ES-I3 (cell line): ENCODE results near the gene CAMK1D.

Experiments used
- H3K36me3 ChIP-seq: 2 replicates; pipeline ENCODE4 v1.6.1; 2013; ENCODE audit warnings: mild to moderate bottlenecking, low read length, control low read depth, moderate library complexity; ENCODE audit not compliant: insufficient read depth
- H3K4me1 ChIP-seq: 2 replicates; pipeline ENCODE4 v1.6.1; 2013; ENCODE audit warnings: mild to moderate bottlenecking, control low read depth, low read length; ENCODE audit not compliant: insufficient read depth
- H3K9ac ChIP-seq: 2 replicates; pipeline ENCODE4 v1.6.1; 2013; ENCODE audit warnings: low read depth, mild to moderate bottlenecking, low read length, moderate library complexity
- H3K9me3 ChIP-seq: 2 replicates; pipeline ENCODE4 v1.6.1; 2013; ENCODE audit warnings: mild to moderate bottlenecking, low read length, moderate library complexity; ENCODE audit not compliant: control insufficient read depth, insufficient read depth

CAMK1D gene

DNA sequence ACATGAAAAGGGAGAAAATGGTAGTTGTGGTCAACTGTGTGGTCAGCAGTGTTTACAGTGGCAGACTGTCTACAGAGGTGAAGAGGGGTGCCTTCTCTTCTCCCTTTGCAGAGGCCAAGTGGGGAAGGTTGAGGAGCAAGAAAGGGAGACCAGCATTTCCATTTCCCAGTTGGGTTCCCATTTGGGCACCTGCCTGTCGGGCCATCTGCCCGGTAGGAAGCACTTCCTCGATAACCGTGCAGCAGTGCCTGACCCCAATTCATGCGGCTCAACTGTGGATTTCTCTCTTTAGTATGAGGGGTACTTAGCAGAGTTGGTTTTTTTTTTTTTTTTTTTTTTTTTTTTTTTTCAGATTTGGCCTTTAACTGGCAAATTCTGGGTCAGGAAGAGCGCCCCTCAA lies 525.2 kb downstream of the CAMK1D start:
- Histone ChIP-seq H3K9me3 (no peaks in the 10 kb centered on the region), H3K9ac (no peak overlapping the region), H3K36me3 (no peaks in the 10 kb centered on the region), H3K4me1 (no peaks in the 10 kb centered on the region)

DNA sequence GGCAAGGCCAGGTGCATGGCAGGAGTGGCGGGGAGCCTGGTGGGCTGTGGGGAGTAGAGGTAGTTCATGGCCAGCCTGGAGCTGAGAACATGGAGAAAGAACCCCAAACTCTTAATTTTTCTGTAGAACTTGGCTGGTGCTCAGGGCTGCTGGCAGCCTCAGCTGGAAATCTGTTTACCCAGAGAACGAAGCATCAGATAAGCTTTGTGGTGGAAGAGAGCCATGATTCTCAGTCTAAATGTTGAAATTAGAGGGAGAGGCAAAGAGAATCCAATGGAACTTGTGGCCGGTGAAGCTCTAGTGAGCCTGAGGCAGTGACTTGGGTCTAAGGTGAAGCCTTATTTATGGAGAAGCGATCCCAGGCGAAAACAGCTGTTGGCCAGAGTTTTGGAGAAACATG lies 525.8 kb downstream of the CAMK1D start:
- Histone ChIP-seq H3K9ac (no peak overlapping the region), H3K9me3 (no peaks in the 10 kb centered on the region), H3K4me1 (no peaks in the 10 kb centered on the region), H3K36me3 (no peaks in the 10 kb centered on the region)

GRCh38 chr10:12876266-12876665 lies 526.9 kb downstream of the CAMK1D start:
- Histone ChIP-seq H3K4me1 (no peaks in the 10 kb centered on the region), H3K9me3 (no peaks in the 10 kb centered on the region), H3K36me3 (no peaks in the 10 kb centered on the region), H3K9ac (no peak overlapping the region)

DNA sequence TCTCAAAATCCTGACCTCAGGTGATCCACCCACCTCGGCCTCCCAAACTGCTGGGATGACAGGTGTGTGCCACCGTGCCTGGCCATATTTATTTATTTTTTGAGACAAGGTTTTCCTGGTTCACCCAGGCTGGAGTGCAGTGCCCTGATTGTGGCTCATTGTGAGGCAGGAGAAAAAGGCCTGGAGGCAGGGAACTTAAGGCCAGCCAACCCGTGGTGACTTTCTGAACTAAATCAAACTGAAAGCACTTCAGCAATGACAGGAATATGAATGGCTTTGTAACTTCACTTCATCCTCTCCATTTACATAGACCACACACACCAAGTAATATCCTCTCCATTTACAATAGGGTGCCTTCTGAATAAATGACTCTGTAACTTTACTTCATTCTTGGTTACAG lies 527.8 kb downstream of the CAMK1D start:
- Histone ChIP-seq H3K9ac (no peak overlapping the region), H3K9me3 (no peaks in the 10 kb centered on the region), H3K36me3 (no peaks in the 10 kb centered on the region), H3K4me1 (no peaks in the 10 kb centered on the region)

DNA sequence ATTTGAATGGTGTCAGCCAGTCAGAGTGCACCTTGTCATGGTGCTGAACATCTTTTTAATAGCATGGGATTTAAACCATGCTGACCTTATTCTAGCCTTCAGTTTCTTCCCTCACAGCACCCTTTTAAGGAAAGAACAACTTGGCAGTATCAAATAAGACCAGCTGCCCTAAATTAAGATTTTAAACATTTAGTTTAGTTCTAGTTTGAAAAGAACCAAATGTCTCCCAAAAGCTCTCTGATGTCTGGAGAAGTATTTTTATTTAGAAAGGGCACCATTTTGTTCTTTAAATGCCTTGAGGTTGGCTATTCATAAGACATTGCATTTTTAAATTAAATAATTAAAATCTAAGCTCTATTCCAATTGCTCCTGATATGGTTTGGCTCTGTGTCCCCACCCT lies 531.1 kb downstream of the CAMK1D start:
- Histone ChIP-seq H3K9ac (no peak overlapping the region), H3K36me3 (no peaks in the 10 kb centered on the region), H3K4me1 (no peaks in the 10 kb centered on the region), H3K9me3 (no peaks in the 10 kb centered on the region)

DNA sequence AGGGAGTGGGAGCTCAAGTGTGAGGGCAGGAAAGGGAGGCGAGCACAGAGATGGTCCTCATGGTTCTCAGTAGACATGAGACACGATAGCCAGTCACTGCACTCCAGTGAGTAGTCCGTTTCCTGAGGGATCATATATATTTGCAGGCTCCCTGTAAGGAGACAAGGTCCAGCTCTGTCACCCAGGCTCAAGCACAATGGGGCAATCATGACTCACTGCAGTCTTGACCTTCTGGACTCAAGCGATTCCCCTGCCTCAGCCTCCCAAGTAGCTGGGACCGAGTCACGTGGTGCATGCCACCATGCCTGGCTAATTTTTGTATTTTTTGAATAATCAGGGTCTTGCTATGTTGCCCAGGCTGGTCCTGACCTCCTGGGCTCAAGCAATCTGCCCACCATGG lies 535.5 kb downstream of the CAMK1D start:
- no peak overlapping the region for H3K9ac ChIP-seq
- no peaks in the 10 kb centered on the region for H3K36me3 ChIP-seq

More for the DNA sequence above, 535.5 kb downstream of the CAMK1D start:
- no peaks in the 10 kb centered on the region for H3K9me3 ChIP-seq
- no peaks in the 10 kb centered on the region for H3K4me1 ChIP-seq
